Caco-2 (cell line): ENCODE measurements around the gene MMP11. TPM values are rescaled to one million over a fixed set of nuclear protein-coding genes. Genes with fewer than 3 reads are reported as not detected.

Source experiments
- BruUV-seq: library from RNA; stranded (reverse); fragments of 400-500 nt; replicated peaks from 2 replicates; lab custom pipeline; 2021; lab: Mats Ljungman, UMichigan
- CTCF ChIA-PET: fragments of 300-600 bp; sonication (Branson Sonifier 250); formaldehyde crosslinking; loops from one replicate; lab custom pipeline; 2022; ENCODE audit warnings: antibody characterized with exemption; lab: Charles Lee
- POLR2A ChIA-PET: fragments of 300-600 bp; sonication (Branson Sonifier 250); formaldehyde crosslinking; loops from one replicate; lab custom pipeline; 2022; ENCODE audit warnings: antibody characterized with exemption; lab: Charles Lee
- DNase-seq, 2 experiments: peaks; one replicate each; pipeline versions ENCODE4 v3.0.0 to v3.0.0-alpha.2; 2020 to 2022
- H3K27me3 ChIP-seq: replicated peaks from 2 replicates; pipeline ENCODE4 v1.6.0; 2011; ENCODE audit warnings: low read length; ENCODE audit not compliant: control insufficient read depth, insufficient read depth
- H3K36me3 ChIP-seq: 2 replicates; pipeline ENCODE4 v1.5.1; 2011; ENCODE audit warnings: low read length; ENCODE audit not compliant: control insufficient read depth, insufficient read depth
- H3K4me1 ChIP-seq: fragments of 250-450 bp; sonication (Bioruptor Pico); 2 replicates; pipeline ENCODE4 v1.5.1; 2020; ENCODE audit warnings: mild to moderate bottlenecking
- H3K4me3 ChIP-seq: 2 replicates; pipeline ENCODE4 v1.5.1; 2011; ENCODE audit warnings: low read depth, mild to moderate bottlenecking, control low read depth, low read length
- H3K9me3 ChIP-seq: fragments of 250-450 bp; sonication (Bioruptor Pico); 2 replicates; pipeline ENCODE4 v1.5.1; 2020; ENCODE audit warnings: mild to moderate bottlenecking, moderate library complexity
- H3K27ac Mint-ChIP-seq: one replicate; pipeline ENCODE4 v1.8.0; 2022; ENCODE audit warnings: mixed read lengths; ENCODE audit not compliant: unreplicated experiment
- H3K27me3 Mint-ChIP-seq: one replicate; pipeline ENCODE4 v1.8.0; 2022; ENCODE audit warnings: mixed read lengths; ENCODE audit not compliant: insufficient read depth, unreplicated experiment
- H3K36me3 Mint-ChIP-seq: one replicate; pipeline ENCODE4 v1.8.0; 2022; ENCODE audit warnings: mild to moderate bottlenecking, mixed read lengths; ENCODE audit not compliant: insufficient read depth, unreplicated experiment
- H3K4me1 Mint-ChIP-seq: one replicate; pipeline ENCODE4 v1.8.0; 2022; ENCODE audit warnings: low read depth, mixed read lengths; ENCODE audit not compliant: unreplicated experiment
- H3K4me3 Mint-ChIP-seq: one replicate; pipeline ENCODE4 v1.8.0; 2022; ENCODE audit warnings: mild to moderate bottlenecking, moderate library complexity, mixed read lengths; ENCODE audit not compliant: unreplicated experiment
- H3K9me3 Mint-ChIP-seq: one replicate; pipeline ENCODE4 v1.8.0; 2022; ENCODE audit warnings: mixed read lengths; ENCODE audit not compliant: unreplicated experiment
- CTCF ChIP-seq, 2 experiments: fragments of 200-600 bp in 1 of 2; IDR thresholded peaks; 1 replicate in 1 of 2; 2 replicates in 1 of 2; pipeline versions ENCODE4 v1.5.1 to v1.8.0; 2011 to 2022; ENCODE audit warnings: antibody characterized with exemption in 1 of 2, control low read depth in 1 of 2, inconsistent platforms in 1 of 2, low read depth in 1 of 2, low read length in 1 of 2, mild to moderate bottlenecking in 1 of 2, moderate library complexity in 1 of 2; ENCODE audit not compliant: insufficient read depth in 1 of 2, severe bottlenecking in 1 of 2, unreplicated experiment in 1 of 2
- intact Hi-C: fragments of 100-400 bp; cut with micrococcal nuclease; formaldehyde crosslinking; loops from one replicate; pipeline ENCODE4 v1.10.0; 2022; ENCODE audit not compliant: unreplicated experiment
- total RNA-seq: library from RNA; stranded (reverse); gene quantifications from 2 replicates; pipeline ENCODE4 v1.2.3, GENCODE V29; 2022

MMP11 gene
- total RNA-seq, 1 experiment from 2014 or later: 11.6 TPM

GRCh38 chr22:23762842-23763578 lies 9.6 kb upstream of the MMP11 start, which contains the start of gene C22orf15:
C22orf15 (plus strand) TSS chr22:23762990; CDS start chr22:23763307, 317 bp downstream.
- ChIA-PET POLR2A (interaction anchor here (0.5 to 0.6 kb wide), 2 partner anchors 12 to 151 kb away, joined by 3 to 4 read pairs; partner anchors contain the start of gene ZNF70), CTCF (no interaction called here)
- no TSS peak for BruUV-seq
- no peak for TF ChIP-seq CTCF (IDR thresholded peaks at IDR 0.05; ENCODE audit: insufficient read depth in 1 of 2, low read depth in 1 of 2, low read length in 1 of 2, severe bottlenecking in 1 of 2, unreplicated experiment in 1 of 2)
- intact Hi-C loops: no loop called here
- no peak for DNase-seq
- Histone ChIP-seq H3K4me3 (no peak within 1 kb of the TSS), H3K27me3 (no peaks in the 10 kb centered on the region), H3K4me1 (peaks cover 7% of the 10 kb centered on the region), H3K9me3 (no peaks in the 10 kb centered on the region), H3K36me3 (peaks cover 1% of the 10 kb centered on the region)
- H3K9me3 Mint-ChIP-seq: no peaks in the 10 kb centered on the region
- H3K36me3 Mint-ChIP-seq: peaks cover 11% of the 10 kb centered on the region
- H3K27me3 Mint-ChIP-seq: no peaks in the 10 kb centered on the region
- H3K27ac Mint-ChIP-seq: no peak within 1 kb of the TSS
- H3K4me1 Mint-ChIP-seq: no peaks in the 10 kb centered on the region
- H3K4me3 Mint-ChIP-seq: no peak within 1 kb of the TSS

- no peak for DNase-seq
- ChIA-PET POLR2A (interaction anchor here (0.5 kb wide), 1 partner anchor 152 kb away, joined by 4 read pairs; no protein-coding TSS in a partner anchor), CTCF (no interaction called here)
- Mint-ChIP-seq H3K4me1 (no peaks in the 10 kb centered on the region), H3K36me3 (peaks cover 11% of the 10 kb centered on the region), H3K9me3 (no peaks in the 10 kb centered on the region), H3K4me3 (no peak overlapping the region), H3K27me3 (no peaks in the 10 kb centered on the region), H3K27ac (no peak overlapping the region)
- H3K27me3 ChIP-seq: no peaks in the 10 kb centered on the region
- intact Hi-C loops: no loop called here
- H3K4me1 ChIP-seq: peaks cover 7% of the 10 kb centered on the region
- TF ChIP-seq CTCF (IDR thresholded peaks at IDR 0.05; ENCODE audit: insufficient read depth in 1 of 2, low read depth in 1 of 2, low read length in 1 of 2, severe bottlenecking in 1 of 2, unreplicated experiment in 1 of 2): no peak
- H3K36me3 ChIP-seq: peaks cover 1% of the 10 kb centered on the region
- no TSS peak for BruUV-seq
- no peaks in the 10 kb centered on the region for H3K9me3 ChIP-seq
- no peak overlapping the region for H3K4me3 ChIP-seq
These were observed 9.1 kb upstream of the MMP11 start for GRCh38 chr22:23763579-23763945.

- DNase-seq: no peak
- H3K4me1 ChIP-seq: peaks cover 7% of the 10 kb centered on the region
- no peaks in the 10 kb centered on the region for H3K9me3 ChIP-seq
- Mint-ChIP-seq H3K27me3 (no peaks in the 10 kb centered on the region), H3K36me3 (peaks cover 11% of the 10 kb centered on the region), H3K27ac (no peak overlapping the region), H3K9me3 (no peaks in the 10 kb centered on the region), H3K4me3 (no peak overlapping the region), H3K4me1 (no peaks in the 10 kb centered on the region)
- ChIA-PET CTCF (no interaction called here), POLR2A (no interaction called here)
- H3K36me3 ChIP-seq: peaks cover 1% of the 10 kb centered on the region
- H3K27me3 ChIP-seq: no peaks in the 10 kb centered on the region
- no peak overlapping the region for H3K4me3 ChIP-seq
- BruUV-seq: no TSS peak
- intact Hi-C loops: no loop called here
- no peak for TF ChIP-seq CTCF (IDR thresholded peaks at IDR 0.05; ENCODE audit: insufficient read depth in 1 of 2, low read depth in 1 of 2, low read length in 1 of 2, severe bottlenecking in 1 of 2, unreplicated experiment in 1 of 2)
These were observed 8.7 kb upstream of the MMP11 start for GRCh38 chr22:23763954-23764353.
